ENCODE measurements around the gene CKMT1A. TPM values are rescaled to one million over a fixed set of nuclear protein-coding genes. Genes with fewer than 3 reads are reported as not detected.
"Not testable (repeated sequence)": the region's sequence is repeated elsewhere in the genome, so short reads cannot be mapped to it uniquely, and the experiment has no call there.

The CKMT1A gene
- total RNA-seq, 1 experiment from 2014 or later = 21.6 TPM

- H3K9me2 ChIP-seq (ENCODE audit: insufficient read depth); intact Hi-C loops (cut with micrococcal nuclease); H3K36me3 ChIP-seq (ENCODE audit: control insufficient read depth in 1 of 2, insufficient read depth in 2 of 2, low read length in 2 of 2); BruUV-seq (replicated peaks); H2AFZ ChIP-seq (ENCODE audit: low read depth, low read length, poor library complexity, severe bottlenecking); H4K20me1 ChIP-seq (ENCODE audit: insufficient read depth); H3K9me3 ChIP-seq (ENCODE audit: control insufficient read depth in 1 of 2, insufficient read depth in 1 of 2, low read depth in 1 of 2, low read length in 2 of 2); H3K27me3 ChIP-seq (ENCODE audit: insufficient read depth, low read length): not testable (repeated sequence)
- Histone ChIP-seq H3K27ac (ENCODE audit: low read depth, low read length) (peak within 1 kb of the TSS; percentile 75), H3K79me2 (ENCODE audit: insufficient read depth, low read length) (peaks cover 50% of the 10 kb centered on the region), H3K4me3 (replicated peaks in 1 of 2; ENCODE audit: low read depth in 1 of 2, low read length in 2 of 2) (peak within 1 kb of the TSS; percentile 78 to 84), H3K4me1 (ENCODE audit: control insufficient read depth in 1 of 2, insufficient read depth in 2 of 2, low read length in 2 of 2) (peaks cover 3 to 14% of the 10 kb centered on the region in 2 experiments; a peak in 2 of 4 replicates), H3K9ac (ENCODE audit: low read length) (peak within 1 kb of the TSS; percentile 93), H3K4me2 (ENCODE audit: low read length) (peak within 1 kb of the TSS; percentile 91)
- ChIA-PET POLR2A (interaction anchor here (0.7 to 1.6 kb wide), 5 partner anchors 9 to 329 kb away, joined by 3 to 6 read pairs (median 3); partner anchors contain the start of gene ELL3), RAD21 (ENCODE audit: low non-redundant PET in 1 of 2, low total read pairs in 2 of 2, uncharacterized antibody in 2 of 2, unreplicated experiment in 2 of 2) (interaction anchor here in 1 of 2 experiments (0.6 kb wide), 2 partner anchors 25 to 114 kb away, joined by 5 read pairs; no protein-coding TSS in a partner anchor), CTCF (interaction anchor here (1.1 kb wide), 1 partner anchor 30 kb away, joined by 5 read pairs; the partner anchor contains the start of gene ELL3)
- peak; percentile 73 for DNase-seq (ENCODE audit: low read depth, low spot score)
- peak; percentile 79 for TF ChIP-seq POLR2AphosphoS5 (IDR thresholded peaks at IDR 0.05; ENCODE audit: low read depth, low read length)
- peak; percentile 80 for TF ChIP-seq ZFX (IDR thresholded peaks at IDR 0.05)
- peak; percentile 67; the same call in 1 of the 2 replicates for TF ChIP-seq MAX (IDR thresholded peaks at IDR 0.05)
- peak; percentile 76; the same call in 1 of the 2 replicates for TF ChIP-seq SIN3A (IDR thresholded peaks at IDR 0.05; ENCODE audit: low read depth)
- TF ChIP-seq SP1 (IDR thresholded peaks at IDR 0.05; ENCODE audit: low read depth) = peak; percentile 56
- peak; percentile 82 for TF ChIP-seq POLR2A (IDR thresholded peaks at IDR 0.05; ENCODE audit: borderline replicate concordance, extremely low read depth, insufficient read depth, insufficient read length)
- ATAC-seq = peak; percentile 96
Observed at GRCh38 chr15:43746245-43746902, 52.7 kb downstream of the CKMT1A start, which contains the start of gene PDIA3. PDIA3 (plus strand) TSS chr15:43746438; CDS start chr15:43746540, 102 bp downstream.

GRCh38 chr15:43746903-43747309, 53.2 kb downstream of the CKMT1A start:
- Histone ChIP-seq H3K4me3 (replicated peaks in 1 of 2; ENCODE audit: low read depth in 1 of 2, low read length in 2 of 2) (peak overlapping the region; percentile 78 to 84), H3K9ac (ENCODE audit: low read length) (peak overlapping the region; percentile 93), H3K4me1 (ENCODE audit: control insufficient read depth in 1 of 2, insufficient read depth in 2 of 2, low read length in 2 of 2) (peaks cover 3 to 14% of the 10 kb centered on the region in 2 experiments; a peak in 2 of 4 replicates), H3K79me2 (ENCODE audit: insufficient read depth, low read length) (peaks cover 56% of the 10 kb centered on the region), H3K4me2 (ENCODE audit: low read length) (peak overlapping the region; percentile 91), H3K36me3 (ENCODE audit: control insufficient read depth in 1 of 2, insufficient read depth in 2 of 2, low read length in 2 of 2) (peaks cover 9 to 13% of the 10 kb centered on the region in 2 experiments), H3K27ac (ENCODE audit: low read depth, low read length) (peak overlapping the region; percentile 75)
- POLR2A ChIA-PET = interaction anchor here (1.1 to 1.6 kb wide), 2 partner anchors 8 to 30 kb away, joined by 4 to 6 read pairs; partner anchors contain the start of gene ELL3
- H3K9me3 ChIP-seq (ENCODE audit: control insufficient read depth in 1 of 2, insufficient read depth in 1 of 2, low read depth in 1 of 2, low read length in 2 of 2); H2AFZ ChIP-seq (ENCODE audit: low read depth, low read length, poor library complexity, severe bottlenecking); H4K20me1 ChIP-seq (ENCODE audit: insufficient read depth); CTCF ChIA-PET; intact Hi-C loops (cut with micrococcal nuclease); H3K9me2 ChIP-seq (ENCODE audit: insufficient read depth); BruUV-seq (replicated peaks); H3K27me3 ChIP-seq (ENCODE audit: insufficient read depth, low read length); RAD21 ChIA-PET (ENCODE audit: low non-redundant PET in 1 of 2, low total read pairs in 2 of 2, uncharacterized antibody in 2 of 2, unreplicated experiment in 2 of 2): not testable (repeated sequence)
- TF ChIP-seq TCF7L2 (IDR thresholded peaks at IDR 0.05; ENCODE audit: borderline replicate concordance, extremely low read depth, insufficient read depth, insufficient read length) = peak; percentile 61
- peak; percentile 21 for ATAC-seq
- DNase-seq (ENCODE audit: low read depth, low spot score) = peak; percentile 13

Data from HCT116 (cell line).